Stimulated activated CD4-positive, alpha-beta T cell treated with anti-CD3 and anti-CD28 coated beads, Interleukin-1b, Interleukin-23, amount 100 ng/mL, for 24 hours (primary cell): Measurements from ENCODE around the gene VIPR2.
"Not testable (repeated sequence)": the region's sequence is repeated elsewhere in the genome, so short reads cannot be mapped to it uniquely, and the experiment has no call there.

Source experiments
- DNase-seq, 4 experiments: peaks; one replicate each; pipeline ENCODE4 v3.0.0-alpha.2; 2020; ENCODE audit warnings: low read depth in 4 of 4, low spot score in 1 of 4

VIPR2 gene

GRCh38 chr7:159013825-159014289, 130.8 kb downstream of the VIPR2 start:
- DNase-seq: no peak

GRCh38 chr7:159013181-159013690, 131.4 kb downstream of the VIPR2 start:
- no peak for DNase-seq

- no peak for DNase-seq
Observed at GRCh38 chr7:159012353-159013069, 132.2 kb downstream of the VIPR2 start.

GRCh38 chr7:159011722-159012022, 133.0 kb downstream of the VIPR2 start:
- DNase-seq: no peak

- no peak for DNase-seq
Observed at GRCh38 chr7:159010937-159011721, 133.5 kb downstream of the VIPR2 start.

- DNase-seq: no peak
Observed at GRCh38 chr7:159010411-159010810, 134.3 kb downstream of the VIPR2 start.

GRCh38 chr7:159009951-159010350, 134.7 kb downstream of the VIPR2 start:
- no peak for DNase-seq

- DNase-seq: no peak
Observed at GRCh38 chr7:159008417-159008816, 136.2 kb downstream of the VIPR2 start.

- DNase-seq: no peak
Observed at GRCh38 chr7:159007996-159008389, 136.7 kb downstream of the VIPR2 start.

- no peak for DNase-seq
Observed at GRCh38 chr7:159007364-159007995, 137.2 kb downstream of the VIPR2 start.

- DNase-seq: no peak
Observed at GRCh38 chr7:159006610-159007130, 138.0 kb downstream of the VIPR2 start.

GRCh38 chr7:159006022-159006609, 138.6 kb downstream of the VIPR2 start:
- DNase-seq: not testable (repeated sequence)

GRCh38 chr7:159005618-159006017, 139.0 kb downstream of the VIPR2 start:
- no peak for DNase-seq

- DNase-seq: peak in 2 of 4 experiments; percentile 18 to 24
Observed at GRCh38 chr7:159004411-159004810, 140.3 kb downstream of the VIPR2 start.

- DNase-seq: no peak
Observed at GRCh38 chr7:159001811-159002210, 142.9 kb downstream of the VIPR2 start.

GRCh38 chr7:159000859-159001435, 143.7 kb downstream of the VIPR2 start:
- DNase-seq: no peak

GRCh38 chr7:159000070-159000469, 144.6 kb downstream of the VIPR2 start:
- no peak for DNase-seq

- DNase-seq: no peak
Observed at GRCh38 chr7:158999496-158999895, 145.2 kb downstream of the VIPR2 start.

GRCh38 chr7:158998261-158998660, 146.4 kb downstream of the VIPR2 start:
- DNase-seq: not testable (repeated sequence)

- DNase-seq: no peak
Observed at GRCh38 chr7:158997471-158997870, 147.2 kb downstream of the VIPR2 start.

GRCh38 chr7:158997110-158997453, 147.6 kb downstream of the VIPR2 start:
- no peak for DNase-seq
